IPS-15b (cell line): ENCODE results near the gene ARID5B.

Experiments
- H3K27me3 ChIP-seq: one replicate; pipeline ENCODE4 v1.6.1; 2013; ENCODE audit warnings: low read length; ENCODE audit not compliant: control insufficient read depth, insufficient read depth
- H3K36me3 ChIP-seq: one replicate; pipeline ENCODE4 v1.6.1; 2013; ENCODE audit warnings: low read length; ENCODE audit not compliant: control insufficient read depth, insufficient read depth
- H3K4me1 ChIP-seq: one replicate; pipeline ENCODE4 v1.6.1; 2013; ENCODE audit warnings: mild to moderate bottlenecking, low read length; ENCODE audit not compliant: control insufficient read depth, insufficient read depth
- H3K4me3 ChIP-seq: one replicate; pipeline ENCODE4 v1.5.1; 2013; ENCODE audit warnings: low read depth, low read length
- H3K9ac ChIP-seq: one replicate; pipeline ENCODE4 v1.6.1; 2013; ENCODE audit warnings: low read depth, mild to moderate bottlenecking, low read length
- H3K9me3 ChIP-seq: one replicate; pipeline ENCODE4 v1.6.1; 2013; ENCODE audit warnings: mild to moderate bottlenecking, low read length; ENCODE audit not compliant: control insufficient read depth, insufficient read depth

ARID5B gene

GRCh38 chr10:61933859-61934555, 32.5 kb downstream of the ARID5B start:
- H3K4me3 ChIP-seq = no peak overlapping the region
- H3K36me3 ChIP-seq = no peaks in the 10 kb centered on the region
- no peaks in the 10 kb centered on the region for H3K4me1 ChIP-seq
- H3K27me3 ChIP-seq = no peaks in the 10 kb centered on the region
- H3K9me3 ChIP-seq = no peaks in the 10 kb centered on the region
- no peak overlapping the region for H3K9ac ChIP-seq

DNA sequence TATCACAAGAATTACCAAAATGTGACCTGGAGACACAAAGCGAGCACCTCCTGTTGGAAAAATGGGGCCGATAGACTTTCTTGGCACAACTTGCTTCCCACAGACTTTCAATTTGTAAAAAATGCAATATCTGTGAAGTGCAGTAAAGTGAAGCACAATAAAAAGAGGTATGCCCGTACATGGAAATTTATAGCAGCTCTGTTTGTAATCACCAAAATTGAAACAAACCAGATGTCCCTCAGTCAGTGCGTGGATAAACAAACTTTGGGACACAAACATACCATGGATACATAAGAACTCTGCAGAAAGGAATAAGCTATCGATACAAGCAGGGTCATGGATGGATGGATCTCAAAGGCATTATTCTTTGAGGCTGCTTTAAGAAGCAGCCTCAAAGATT, 33.6 kb downstream of the ARID5B start:
- H3K9me3 ChIP-seq = no peaks in the 10 kb centered on the region
- H3K27me3 ChIP-seq = no peaks in the 10 kb centered on the region
- H3K4me3 ChIP-seq = no peak overlapping the region
- no peaks in the 10 kb centered on the region for H3K36me3 ChIP-seq
- no peak overlapping the region for H3K9ac ChIP-seq
- no peaks in the 10 kb centered on the region for H3K4me1 ChIP-seq

DNA sequence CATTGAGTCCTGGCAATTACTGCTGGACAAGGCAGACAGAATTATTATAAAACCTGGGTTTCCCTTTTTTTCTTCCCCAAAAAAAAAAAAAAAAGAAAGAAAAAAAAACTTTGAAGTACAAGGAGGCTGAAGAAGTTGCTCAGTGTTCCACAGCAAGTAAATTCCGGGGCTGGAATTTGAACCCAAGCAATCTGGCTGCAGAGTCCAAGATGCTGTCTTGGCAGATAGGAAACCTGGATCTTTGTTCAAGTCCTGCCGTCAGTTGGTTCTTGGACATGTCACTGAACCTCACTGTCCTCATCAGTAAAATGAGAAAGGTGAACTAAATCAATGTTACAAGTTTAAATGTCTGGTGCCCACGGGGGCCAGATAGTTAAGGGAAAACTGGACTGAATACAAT, 35.3 kb downstream of the ARID5B start:
- no peak overlapping the region for H3K9ac ChIP-seq
- H3K27me3 ChIP-seq = no peaks in the 10 kb centered on the region
- no peak overlapping the region for H3K4me3 ChIP-seq
- no peaks in the 10 kb centered on the region for H3K36me3 ChIP-seq
- no peaks in the 10 kb centered on the region for H3K4me1 ChIP-seq
- no peaks in the 10 kb centered on the region for H3K9me3 ChIP-seq

GRCh38 chr10:61937631-61938351, 36.3 kb downstream of the ARID5B start:
- H3K9ac ChIP-seq = no peak overlapping the region
- H3K4me3 ChIP-seq = no peak overlapping the region
- no peaks in the 10 kb centered on the region for H3K9me3 ChIP-seq
- no peaks in the 10 kb centered on the region for H3K4me1 ChIP-seq
- H3K36me3 ChIP-seq = no peaks in the 10 kb centered on the region
- no peaks in the 10 kb centered on the region for H3K27me3 ChIP-seq

DNA sequence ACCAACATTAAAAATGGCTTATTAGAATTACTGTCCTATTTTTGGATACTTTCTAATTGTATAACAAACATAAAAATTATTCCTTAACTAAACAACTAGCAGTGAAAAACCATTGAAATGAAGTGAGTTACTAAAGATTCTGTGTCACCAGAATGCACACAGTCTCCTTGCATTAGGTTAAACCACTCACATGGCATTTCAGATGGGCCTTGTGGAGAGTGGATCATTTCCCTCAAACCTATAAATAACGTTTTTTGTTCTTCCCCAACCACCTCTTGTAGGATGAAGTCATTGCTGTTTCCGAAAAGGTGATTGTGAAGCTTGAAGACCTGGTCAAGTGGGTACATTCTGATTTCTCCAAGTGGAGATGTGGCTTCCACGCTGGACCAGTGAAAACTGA, 38.4 kb downstream of the ARID5B start:
- Histone ChIP-seq H3K36me3 (no peaks in the 10 kb centered on the region), H3K9ac (no peak overlapping the region), H3K4me3 (no peak overlapping the region), H3K4me1 (no peaks in the 10 kb centered on the region), H3K27me3 (no peaks in the 10 kb centered on the region), H3K9me3 (no peaks in the 10 kb centered on the region)

GRCh38 chr10:61941202-61941681, 39.7 kb downstream of the ARID5B start:
- Histone ChIP-seq H3K36me3 (no peaks in the 10 kb centered on the region), H3K9ac (no peak overlapping the region), H3K4me1 (no peaks in the 10 kb centered on the region), H3K4me3 (no peak overlapping the region), H3K9me3 (no peaks in the 10 kb centered on the region), H3K27me3 (no peaks in the 10 kb centered on the region)

- Histone ChIP-seq H3K4me1 (no peaks in the 10 kb centered on the region), H3K9me3 (no peaks in the 10 kb centered on the region), H3K27me3 (no peaks in the 10 kb centered on the region), H3K9ac (no peak overlapping the region), H3K36me3 (no peaks in the 10 kb centered on the region), H3K4me3 (no peak overlapping the region)
Observed at GRCh38 chr10:61942604-61943461, 41.3 kb downstream of the ARID5B start.

- H3K27me3 ChIP-seq = no peaks in the 10 kb centered on the region
- no peak overlapping the region for H3K9ac ChIP-seq
- no peaks in the 10 kb centered on the region for H3K36me3 ChIP-seq
- no peak overlapping the region for H3K4me3 ChIP-seq
- no peaks in the 10 kb centered on the region for H3K4me1 ChIP-seq
- no peaks in the 10 kb centered on the region for H3K9me3 ChIP-seq
Observed at GRCh38 chr10:61943674-61944378, 42.3 kb downstream of the ARID5B start.

- H3K36me3 ChIP-seq = no peaks in the 10 kb centered on the region
- no peak overlapping the region for H3K4me3 ChIP-seq
- no peaks in the 10 kb centered on the region for H3K4me1 ChIP-seq
- no peak overlapping the region for H3K9ac ChIP-seq
- no peaks in the 10 kb centered on the region for H3K27me3 ChIP-seq
- no peaks in the 10 kb centered on the region for H3K9me3 ChIP-seq
Observed at GRCh38 chr10:61944410-61945147, 43.1 kb downstream of the ARID5B start.

DNA sequence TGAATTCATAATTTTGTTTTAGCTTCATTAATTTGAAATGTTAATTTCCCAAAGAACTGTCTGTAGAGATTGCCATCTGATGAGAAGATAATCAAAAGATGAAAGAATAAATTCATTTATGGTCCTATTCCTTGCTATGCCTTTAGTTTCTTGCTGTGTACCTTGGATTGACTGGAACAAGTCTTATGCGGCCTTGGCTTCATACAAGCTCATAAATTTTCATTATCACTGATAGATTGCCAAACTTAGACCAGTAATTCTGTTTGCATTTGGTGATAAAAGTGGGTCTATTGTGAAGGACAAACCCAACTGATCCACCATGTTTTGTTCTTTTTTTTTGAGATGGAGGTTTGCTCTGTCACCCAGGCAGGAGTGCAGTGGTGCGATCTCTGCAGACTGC, 48.2 kb downstream of the ARID5B start:
- Histone ChIP-seq H3K9ac (no peak overlapping the region), H3K4me1 (no peaks in the 10 kb centered on the region), H3K36me3 (no peaks in the 10 kb centered on the region)

More for the DNA sequence above, 48.2 kb downstream of the ARID5B start:
- no peaks in the 10 kb centered on the region for H3K9me3 ChIP-seq
- no peak overlapping the region for H3K4me3 ChIP-seq
- H3K27me3 ChIP-seq = no peaks in the 10 kb centered on the region
